Measurements from ENCODE around the gene SND1. TPM values are rescaled to one million over a fixed set of nuclear protein-coding genes. Genes with fewer than 3 reads are reported as not detected.

Gene SND1
- total and polyA plus RNA-seq, 2 donors (not counting 1 experiment from before 2014, with no cell fraction given) = 44.4 to 165 TPM

DNA sequence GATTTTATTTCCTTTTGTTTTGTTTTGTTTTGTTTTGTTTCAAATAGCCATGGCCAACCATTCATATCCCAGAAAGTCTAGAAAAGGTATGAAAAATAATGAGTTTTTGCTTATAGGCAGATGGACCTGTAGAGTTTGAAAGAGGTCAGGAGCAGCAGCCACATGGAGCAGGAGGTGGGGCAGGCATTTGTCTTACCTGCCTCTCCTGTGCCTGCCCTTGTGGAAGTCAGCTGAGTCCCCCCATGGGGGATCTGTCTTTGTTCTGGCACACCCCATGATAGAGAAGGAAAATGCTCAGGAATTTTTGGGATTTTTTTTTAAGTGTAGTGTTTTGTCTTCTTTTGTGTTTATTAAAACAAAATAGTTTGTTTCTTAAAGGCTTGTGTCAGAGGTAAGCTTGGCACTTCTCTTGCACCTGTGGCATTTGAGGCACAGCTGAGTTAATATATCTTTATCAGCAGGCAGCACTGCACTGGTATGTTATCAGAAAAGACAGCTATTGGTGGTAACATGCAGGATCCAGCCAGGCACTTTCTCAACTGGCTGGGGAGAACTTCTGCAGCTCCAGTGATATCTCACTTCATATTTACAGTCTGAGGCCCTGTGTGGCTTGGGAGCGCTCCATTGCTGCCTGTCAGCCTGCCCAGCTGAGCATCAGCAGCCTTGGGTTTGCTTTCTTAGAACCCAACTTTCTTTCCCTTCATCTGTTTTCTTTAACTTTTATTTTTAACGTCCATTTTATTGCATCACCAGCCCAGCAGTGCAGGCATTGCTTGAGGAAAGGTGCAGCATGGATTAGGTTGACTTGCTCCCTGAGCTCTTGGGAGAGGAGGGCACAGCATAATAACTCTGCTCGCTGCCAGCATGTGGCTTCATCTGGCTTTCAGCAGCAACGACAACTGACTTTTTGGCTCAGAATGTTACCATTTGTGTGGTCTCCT is 334.9 kb downstream of the SND1 start:
- TF ChIP-seq EZH2 (IDR thresholded peaks at IDR 0.05; ENCODE audit: borderline replicate concordance, insufficient read depth, low read depth, low read length, poor library complexity, severe bottlenecking) = no peak
- TF ChIP-seq, protein P1, sequence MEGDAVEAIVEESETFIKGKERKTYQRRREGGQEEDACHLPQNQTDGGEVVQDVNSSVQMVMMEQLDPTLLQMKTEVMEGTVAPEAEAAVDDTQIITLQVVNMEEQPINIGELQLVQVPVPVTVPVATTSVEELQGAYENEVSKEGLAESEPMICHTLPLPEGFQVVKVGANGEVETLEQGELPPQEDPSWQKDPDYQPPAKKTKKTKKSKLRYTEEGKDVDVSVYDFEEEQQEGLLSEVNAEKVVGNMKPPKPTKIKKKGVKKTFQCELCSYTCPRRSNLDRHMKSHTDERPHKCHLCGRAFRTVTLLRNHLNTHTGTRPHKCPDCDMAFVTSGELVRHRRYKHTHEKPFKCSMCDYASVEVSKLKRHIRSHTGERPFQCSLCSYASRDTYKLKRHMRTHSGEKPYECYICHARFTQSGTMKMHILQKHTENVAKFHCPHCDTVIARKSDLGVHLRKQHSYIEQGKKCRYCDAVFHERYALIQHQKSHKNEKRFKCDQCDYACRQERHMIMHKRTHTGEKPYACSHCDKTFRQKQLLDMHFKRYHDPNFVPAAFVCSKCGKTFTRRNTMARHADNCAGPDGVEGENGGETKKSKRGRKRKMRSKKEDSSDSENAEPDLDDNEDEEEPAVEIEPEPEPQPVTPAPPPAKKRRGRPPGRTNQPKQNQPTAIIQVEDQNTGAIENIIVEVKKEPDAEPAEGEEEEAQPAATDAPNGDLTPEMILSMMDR (IDR thresholded peaks at IDR 0.05) = no peak
- Histone ChIP-seq H2AFZ (ENCODE audit: insufficient read depth, low read depth, low read length, poor library complexity, severe bottlenecking) (no peak overlapping the region), H3K9ac (ENCODE audit: low read length) (no peak overlapping the region), H3K4me1 (ENCODE audit: control insufficient read depth in 2 of 2, insufficient read depth in 2 of 2, low read length in 2 of 2) (no peaks in the 10 kb centered on the region), H3K27me3 (replicated peaks in 1 of 4; ENCODE audit: control extremely low read depth in 1 of 4, control insufficient read depth in 3 of 4, insufficient read depth in 4 of 4, low read length in 3 of 4) (no peaks in the 10 kb centered on the region), H3K4me2 (replicated peaks; ENCODE audit: low read depth, low read length, poor library complexity, severe bottlenecking) (no peak overlapping the region), H3K4me3 (ENCODE audit: control extremely low read depth in 1 of 5, extremely low read depth in 1 of 5, insufficient read depth in 1 of 5, low read depth in 2 of 5, low read length in 4 of 5) (no peak overlapping the region), H3K9me3 (ENCODE audit: control extremely low read depth in 1 of 3, control insufficient read depth in 2 of 3, insufficient read depth in 1 of 3, low read length in 2 of 3) (no peaks in the 10 kb centered on the region), H4K20me1 (ENCODE audit: control insufficient read depth, insufficient read depth, low read length, poor library complexity, severe bottlenecking) (no peaks in the 10 kb centered on the region), H3K79me2 (ENCODE audit: control insufficient read depth, insufficient read depth, low read length) (no peaks in the 10 kb centered on the region), H3K27ac (ENCODE audit: low read length in 2 of 2) (no peak overlapping the region), H3K36me3 (replicated peaks in 1 of 2; ENCODE audit: control extremely low read depth in 1 of 2, control insufficient read depth in 1 of 2, extremely low read depth in 1 of 2, insufficient read depth in 2 of 2, low read length in 1 of 2) (peaks cover 3 to 22% of the 10 kb centered on the region in 2 experiments)
- Mint-ChIP-seq H3K4me3 (no peak overlapping the region), H3K4me1 (no peaks in the 10 kb centered on the region), H3K27ac (no peak overlapping the region), H3K9me3 (ENCODE audit: insufficient read depth) (no peaks in the 10 kb centered on the region), H3K27me3 (no peaks in the 10 kb centered on the region)
- intact Hi-C loops (cut with micrococcal nuclease) = no loop called here
- ChIA-PET CTCF (interaction anchor here (0.8 kb wide), 1 partner anchor 149 kb away, joined by 3 read pairs; no protein-coding TSS in a partner anchor), POLR2A (no interaction called here)
- ATAC-seq (ENCODE audit: low read depth) = no peak
- no peak for DNase-seq
- 94% methylated on average over 3 of the region's 4 CpGs for WGBS (ENCODE audit: insufficient coverage)

DNA sequence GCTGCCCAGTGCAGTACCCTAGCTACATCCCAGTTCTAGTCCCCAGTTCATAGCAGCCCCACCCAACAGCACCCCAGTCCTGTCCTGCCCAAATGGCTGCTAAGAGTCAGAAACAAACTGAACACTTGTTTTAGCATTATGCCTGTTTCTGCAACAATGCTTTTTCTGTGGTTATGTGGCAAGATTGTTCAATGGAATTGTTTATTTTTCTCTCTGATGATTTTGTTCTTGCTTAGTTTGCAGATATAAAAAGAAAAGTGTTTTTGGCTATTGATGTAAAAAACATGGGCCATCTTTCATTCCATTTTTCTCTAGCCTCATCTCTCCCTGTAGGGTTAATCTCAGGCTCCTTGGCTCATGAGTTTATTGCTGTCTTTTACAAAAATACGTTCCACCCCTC is 336.8 kb downstream of the SND1 start:
- Histone ChIP-seq H4K20me1 (ENCODE audit: control insufficient read depth, insufficient read depth, low read length, poor library complexity, severe bottlenecking) (no peaks in the 10 kb centered on the region), H3K4me2 (replicated peaks; ENCODE audit: low read depth, low read length, poor library complexity, severe bottlenecking) (no peak overlapping the region), H3K36me3 (replicated peaks in 1 of 2; ENCODE audit: control extremely low read depth in 1 of 2, control insufficient read depth in 1 of 2, extremely low read depth in 1 of 2, insufficient read depth in 2 of 2, low read length in 1 of 2) (peaks cover 4 to 38% of the 10 kb centered on the region in 2 experiments), H3K4me1 (ENCODE audit: control insufficient read depth in 2 of 2, insufficient read depth in 2 of 2, low read length in 2 of 2) (no peaks in the 10 kb centered on the region), H3K79me2 (ENCODE audit: control insufficient read depth, insufficient read depth, low read length) (peaks cover 4% of the 10 kb centered on the region), H3K27me3 (replicated peaks in 1 of 4; ENCODE audit: control extremely low read depth in 1 of 4, control insufficient read depth in 3 of 4, insufficient read depth in 4 of 4, low read length in 3 of 4) (no peaks in the 10 kb centered on the region), H3K4me3 (ENCODE audit: control extremely low read depth in 1 of 5, extremely low read depth in 1 of 5, insufficient read depth in 1 of 5, low read depth in 2 of 5, low read length in 4 of 5) (no peak overlapping the region), H3K27ac (ENCODE audit: low read length in 2 of 2) (no peak overlapping the region), H3K9me3 (ENCODE audit: control extremely low read depth in 1 of 3, control insufficient read depth in 2 of 3, insufficient read depth in 1 of 3, low read length in 2 of 3) (no peaks in the 10 kb centered on the region), H3K9ac (ENCODE audit: low read length) (no peak overlapping the region), H2AFZ (ENCODE audit: insufficient read depth, low read depth, low read length, poor library complexity, severe bottlenecking) (no peak overlapping the region)
- TF ChIP-seq, protein P1 (IDR thresholded peaks at IDR 0.05) = no peak
- TF ChIP-seq EZH2 (IDR thresholded peaks at IDR 0.05; ENCODE audit: borderline replicate concordance, insufficient read depth, low read depth, low read length, poor library complexity, severe bottlenecking) = no peak
- Mint-ChIP-seq H3K4me3 (no peak overlapping the region), H3K27ac (no peak overlapping the region), H3K9me3 (ENCODE audit: insufficient read depth) (no peaks in the 10 kb centered on the region), H3K27me3 (no peaks in the 10 kb centered on the region), H3K4me1 (no peaks in the 10 kb centered on the region)
- no peak for ATAC-seq (ENCODE audit: low read depth)
- WGBS (ENCODE audit: insufficient coverage) = 80% methylated on average over 1 of the region's 1 CpG
- ChIA-PET CTCF (no interaction called here), POLR2A (no interaction called here)
- intact Hi-C loops (cut with micrococcal nuclease) = no loop called here
- no peak for DNase-seq

Data from B cell (primary cell).